Measurements from ENCODE around the gene BACH2.

BACH2 gene

DNA sequence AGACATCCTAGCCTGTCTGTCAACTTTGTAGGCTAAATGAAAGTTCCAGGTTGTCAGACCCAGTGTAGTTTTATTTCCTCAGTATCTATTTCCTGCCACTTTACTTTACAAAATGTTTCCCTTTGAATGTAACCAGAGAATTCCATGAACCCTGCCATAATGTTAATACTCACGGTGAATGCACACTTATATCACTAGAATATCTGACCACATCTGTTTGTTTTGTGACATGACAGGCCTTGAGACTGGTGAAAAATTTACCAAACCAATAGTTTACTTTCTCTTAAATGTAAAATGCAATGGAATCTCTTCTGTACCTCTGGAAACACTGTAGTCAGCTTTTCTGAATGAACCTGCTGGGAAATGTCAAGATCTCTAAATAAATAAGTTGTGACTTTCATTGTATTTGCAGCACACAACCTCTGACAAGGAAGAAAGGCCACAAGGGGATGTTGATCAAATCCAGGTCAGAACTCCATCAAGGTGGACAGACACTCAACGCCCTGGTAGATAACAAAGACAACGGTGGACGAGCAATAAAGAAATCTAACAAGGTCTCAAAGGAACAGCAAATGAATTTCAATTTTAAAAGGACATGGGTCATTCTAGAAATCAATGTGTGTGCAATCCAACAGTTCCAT lies 59.2 kb downstream of the BACH2 start:
- no peak for DNase-seq (ENCODE audit: low read depth)

DNA sequence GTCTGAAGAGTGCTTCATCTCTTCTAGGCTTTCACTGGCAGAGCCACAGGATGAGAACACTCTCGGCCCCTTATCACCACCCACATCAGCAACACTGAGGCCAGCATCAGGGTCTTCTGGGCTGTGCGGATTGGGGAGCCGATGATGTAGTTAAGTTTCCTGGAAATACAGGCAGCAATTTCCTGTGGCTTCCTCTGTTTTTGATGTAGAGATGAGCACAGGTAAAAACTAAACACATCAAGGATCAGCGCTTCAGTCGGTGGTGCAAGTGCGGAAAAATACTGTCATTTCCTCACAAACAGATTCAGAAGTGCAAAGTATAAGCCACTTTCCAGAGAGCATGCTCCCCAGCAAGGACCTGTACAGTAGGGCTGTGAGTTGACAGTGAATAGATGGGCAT lies 62.6 kb downstream of the BACH2 start:
- DNase-seq (ENCODE audit: low read depth), result peak; percentile 69

GRCh38 chr6:90233213-90233612 lies 63.4 kb downstream of the BACH2 start:
- DNase-seq (ENCODE audit: low read depth), result no peak

GRCh38 chr6:90231798-90232197 lies 64.8 kb downstream of the BACH2 start:
- no peak for DNase-seq (ENCODE audit: low read depth)

DNA sequence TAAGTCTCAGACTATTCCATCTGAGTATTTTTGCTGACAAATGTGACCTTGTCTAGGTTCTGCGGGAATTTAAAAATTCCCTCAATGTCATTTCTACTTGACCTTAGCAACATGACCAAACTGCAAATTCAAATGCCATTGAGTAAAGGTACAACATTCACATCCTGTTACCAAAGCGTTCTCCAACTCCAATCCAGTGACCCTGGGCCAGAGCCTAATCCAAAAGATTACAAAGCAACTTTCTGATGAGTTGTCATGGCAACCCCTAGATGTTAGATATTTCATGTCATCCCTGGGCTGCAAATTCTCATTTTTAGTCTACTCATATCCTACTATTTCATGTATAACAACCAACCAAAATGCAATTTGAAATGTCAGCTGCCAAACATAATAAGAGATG lies 65.3 kb downstream of the BACH2 start:
- DNase-seq (ENCODE audit: low read depth), result no peak

GRCh38 chr6:90230548-90231215 lies 66.0 kb downstream of the BACH2 start:
- DNase-seq (ENCODE audit: low read depth), result no peak

- DNase-seq (ENCODE audit: low read depth), result no peak
Measured at GRCh38 chr6:90229331-90230010, 67.2 kb downstream of the BACH2 start.

GRCh38 chr6:90227673-90228072 lies 69.0 kb downstream of the BACH2 start:
- DNase-seq (ENCODE audit: low read depth), result no peak

- DNase-seq (ENCODE audit: low read depth), result no peak
Measured at GRCh38 chr6:90227213-90227612, 69.4 kb downstream of the BACH2 start.

GRCh38 chr6:90226257-90226656 lies 70.4 kb downstream of the BACH2 start:
- DNase-seq (ENCODE audit: low read depth), result no peak

DNA sequence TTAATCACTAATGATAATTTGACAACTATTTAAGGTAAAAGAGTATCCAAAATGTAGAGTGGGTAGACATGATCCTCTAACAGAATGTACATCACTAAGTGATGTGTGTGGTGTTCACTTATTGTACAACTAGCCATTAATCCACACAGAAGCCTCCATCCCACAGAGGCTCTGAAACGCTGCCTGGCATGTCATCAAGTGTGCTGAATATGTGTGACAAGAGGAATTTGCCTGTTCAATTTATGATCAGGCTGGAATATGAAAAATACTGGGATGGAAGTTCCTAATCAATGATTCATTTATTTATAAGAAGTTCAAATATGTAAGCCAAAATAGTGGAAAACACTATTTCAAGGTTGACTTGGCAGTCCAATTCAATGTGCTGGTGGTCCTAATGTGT lies 72.4 kb downstream of the BACH2 start:
- no peak for DNase-seq (ENCODE audit: low read depth)

DNA sequence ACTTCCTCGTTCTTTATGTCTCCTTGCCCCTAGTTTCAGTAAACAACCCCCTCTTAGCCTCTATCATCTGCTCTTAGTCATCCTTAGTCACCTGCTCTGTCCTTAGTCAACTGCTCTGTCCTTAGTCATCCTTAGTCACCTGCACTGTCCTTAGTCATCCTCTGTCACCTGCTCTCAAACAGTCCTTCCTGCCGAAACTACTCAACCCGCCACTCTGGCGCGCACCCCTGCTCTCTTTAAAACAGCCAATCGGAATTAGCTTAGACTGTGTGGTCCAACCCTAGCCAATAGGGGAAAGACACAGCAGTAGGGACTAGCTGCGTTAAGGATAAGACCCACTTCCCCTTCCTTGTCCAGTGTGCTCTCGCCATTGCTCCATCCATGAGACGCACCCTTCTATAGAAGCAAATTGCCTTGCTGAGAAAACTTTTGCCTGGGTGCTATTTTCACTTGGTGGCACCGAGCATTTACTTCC lies 73.9 kb downstream of the BACH2 start:
- DNase-seq (ENCODE audit: low read depth), result peak; percentile 67

DNA sequence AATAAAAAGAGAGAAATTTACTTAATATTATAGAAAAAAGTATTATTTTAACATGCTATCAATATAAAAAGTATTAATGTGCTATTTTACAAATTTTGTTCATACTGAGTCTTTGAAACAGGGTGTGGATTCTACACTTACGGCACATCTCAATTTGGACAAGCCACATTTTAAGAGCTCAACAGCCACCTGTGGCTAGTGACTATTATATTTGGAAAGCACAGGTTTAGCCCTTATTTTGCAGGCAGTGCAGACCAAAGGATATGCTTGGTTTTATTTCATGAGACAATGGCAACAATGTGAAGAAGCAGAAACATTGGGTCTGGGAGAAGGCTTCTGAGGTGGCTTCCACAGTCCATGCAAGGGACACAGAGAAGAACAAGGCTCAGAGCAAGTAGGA lies 74.6 kb downstream of the BACH2 start:
- no peak for DNase-seq (ENCODE audit: low read depth)

- no peak for DNase-seq (ENCODE audit: low read depth)
Measured at GRCh38 chr6:90221403-90221802, 75.2 kb downstream of the BACH2 start.

DNA sequence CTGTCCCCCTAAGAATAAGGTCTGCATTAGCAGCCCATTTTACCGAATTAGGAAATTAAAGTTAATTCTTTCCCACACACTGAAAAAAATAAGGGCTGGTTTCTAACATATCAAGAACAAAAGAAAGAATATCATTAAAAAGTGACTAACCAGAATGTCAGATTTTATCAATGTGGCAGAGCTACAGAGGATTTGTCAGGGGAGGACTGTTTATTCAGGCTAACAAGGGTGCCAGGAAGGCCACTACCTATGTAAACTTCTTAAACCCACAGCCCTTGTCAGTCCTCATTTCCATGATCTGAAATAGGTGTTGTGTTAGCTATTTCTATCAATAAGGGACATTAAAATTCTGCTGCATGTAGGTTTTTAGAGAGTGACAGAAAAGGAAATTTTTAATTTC lies 76.4 kb downstream of the BACH2 start:
- DNase-seq (ENCODE audit: low read depth), result no peak

DNA sequence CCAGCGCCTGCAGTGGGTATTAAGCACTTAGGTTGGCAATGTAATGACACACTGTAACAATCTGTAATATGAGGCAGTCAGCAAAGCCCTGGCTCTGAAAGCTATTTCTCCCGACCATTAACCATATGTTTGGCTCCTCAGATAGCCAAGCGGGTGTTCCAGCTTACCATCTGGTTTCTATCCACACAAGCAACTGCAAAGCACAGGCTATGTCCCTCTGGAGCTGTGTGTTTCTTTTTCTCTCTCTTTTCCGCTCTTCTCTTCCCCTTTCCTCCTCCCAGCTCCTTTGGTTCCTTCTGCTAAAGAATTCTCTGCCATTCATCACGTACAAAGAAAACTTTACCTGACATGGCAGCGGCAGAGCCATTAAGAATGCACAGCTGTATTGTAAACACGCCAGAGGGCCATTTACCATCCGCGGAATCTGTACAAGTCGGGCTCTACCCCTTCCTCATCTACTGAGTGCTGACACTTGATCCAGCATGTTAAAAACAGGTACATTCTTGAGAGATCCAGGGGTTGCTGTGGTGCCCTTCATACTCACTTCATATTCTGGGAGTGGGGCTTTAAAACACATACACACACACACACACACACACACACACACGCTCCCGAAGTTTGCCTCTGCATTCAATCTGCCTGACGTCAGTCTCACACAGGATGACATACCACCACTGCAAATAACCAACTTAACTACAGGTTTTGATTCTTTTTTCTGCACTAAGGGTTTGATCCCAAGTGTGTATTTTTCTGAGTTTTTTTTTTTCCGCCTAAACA lies 77.2 kb downstream of the BACH2 start:
- no peak for DNase-seq (ENCODE audit: low read depth)

GRCh38 chr6:90218959-90219208 lies 77.8 kb downstream of the BACH2 start:
- DNase-seq (ENCODE audit: low read depth), result no peak

- no peak for DNase-seq (ENCODE audit: low read depth)
Measured at GRCh38 chr6:90217506-90218127, 79.0 kb downstream of the BACH2 start.

GRCh38 chr6:90216072-90216977 lies 80.3 kb downstream of the BACH2 start:
- no peak for DNase-seq (ENCODE audit: low read depth)

DNA sequence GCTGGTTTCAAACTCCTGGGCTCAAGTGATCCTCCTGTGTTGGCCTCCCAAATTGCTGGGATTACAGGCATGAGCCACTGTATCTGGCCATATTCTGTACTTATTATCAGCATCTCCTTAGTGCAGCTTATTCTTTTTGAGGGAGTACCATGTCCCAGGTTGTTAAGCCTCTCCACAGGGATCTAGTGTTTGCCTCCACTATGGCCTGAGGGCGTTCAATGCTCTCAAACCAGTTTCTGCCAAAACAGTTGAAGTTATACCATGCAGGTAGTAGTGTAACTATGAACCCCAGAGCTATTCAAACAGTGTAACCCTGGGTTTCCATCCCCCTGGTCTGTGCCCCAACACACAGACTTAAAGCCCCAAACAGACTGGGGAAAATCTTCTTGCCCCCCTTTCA lies 81.7 kb downstream of the BACH2 start:
- DNase-seq (ENCODE audit: low read depth), result no peak

- DNase-seq (ENCODE audit: low read depth), result no peak
Measured at GRCh38 chr6:90214461-90214860, 82.2 kb downstream of the BACH2 start.

Data from stimulated activated CD4-positive, alpha-beta T cell treated with anti-CD3 and anti-CD28 coated beads, Interleukin-2, amount 100 ng/mL, for 4 hours (primary cell).